Embryonic facial prominence (tissue), 1 donor: ENCODE measurements around the gene TNFAIP6.
A peak's percentile ranks its signal among the peaks of the same experiment; 100 is the strongest.

ENCODE experiments used
- DNase-seq: peaks from one replicate; pipeline ENCODE4 v3.0.0-alpha.2; 2016; ENCODE audit errors: extremely low spot score

TNFAIP6 gene

DNA sequence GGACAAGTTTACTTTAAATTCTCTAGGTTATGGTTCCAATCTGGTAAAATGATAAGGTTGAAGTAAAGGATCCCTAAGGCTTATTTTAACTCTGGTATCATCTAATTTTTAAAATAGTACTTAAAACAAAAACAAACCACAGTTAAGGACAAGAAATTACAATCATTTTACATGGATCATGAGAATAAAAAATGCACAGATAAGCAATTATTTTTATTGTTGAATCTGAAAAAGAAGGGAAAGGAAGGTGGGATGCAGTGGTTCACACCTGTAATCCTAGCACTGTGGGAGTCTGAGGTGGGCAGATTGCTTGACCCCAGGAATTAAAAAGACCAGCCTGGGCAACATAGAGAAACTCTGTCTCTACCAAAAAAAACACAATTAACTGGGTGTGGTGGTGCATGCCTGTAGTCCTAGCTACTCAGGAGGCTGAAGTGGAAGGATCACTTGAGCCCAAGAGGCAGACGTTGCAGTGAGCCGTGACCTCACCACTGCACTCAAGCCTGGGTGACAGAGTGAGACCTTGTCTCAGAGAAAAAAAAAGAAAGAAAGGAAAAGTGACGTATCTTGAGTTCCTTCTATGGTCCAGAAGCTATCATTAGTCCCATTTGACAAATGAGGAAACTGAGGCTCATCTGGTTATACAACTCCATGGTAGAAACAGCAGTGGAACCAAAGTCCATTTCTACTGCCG lies 2.5 kb downstream of the TNFAIP6 start:
- DNase-seq = no peak

DNA sequence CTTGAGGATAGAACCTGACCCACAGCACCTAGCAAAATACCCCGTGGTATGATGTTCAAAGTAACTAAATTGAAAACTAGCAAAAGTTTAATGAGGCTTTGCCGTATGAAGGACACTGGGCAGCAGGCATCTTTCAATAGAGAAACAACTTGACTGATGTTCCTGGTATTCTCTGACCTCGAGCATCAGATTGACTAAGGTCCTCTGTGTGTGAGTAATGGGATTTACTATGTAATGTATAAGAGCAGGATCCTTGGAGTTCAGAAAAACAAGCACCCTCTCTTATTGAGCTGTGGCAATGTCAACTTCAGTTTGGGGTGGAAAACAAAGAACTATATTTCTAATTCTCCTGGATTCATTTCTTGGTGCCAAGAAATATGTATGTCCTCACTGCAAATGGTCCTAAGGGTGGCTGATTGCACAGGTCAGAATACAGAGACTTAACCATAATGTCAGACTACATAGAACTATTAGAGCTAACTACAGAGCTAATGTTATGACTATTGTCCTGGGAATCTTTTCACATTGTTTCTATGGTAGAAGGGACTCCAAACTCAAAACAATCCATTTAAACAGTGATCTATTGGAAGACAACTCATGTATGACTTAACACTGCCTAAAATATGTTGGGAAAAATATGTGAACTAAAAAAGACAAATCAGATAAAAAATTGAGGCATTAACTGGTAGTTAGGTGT lies 4.4 kb downstream of the TNFAIP6 start:
- DNase-seq = no peak

GRCh38 chr2:151363709-151364108 lies 6.3 kb downstream of the TNFAIP6 start:
- no peak for DNase-seq

- no peak for DNase-seq
Measured at GRCh38 chr2:151367571-151367970, 10.2 kb downstream of the TNFAIP6 start.

GRCh38 chr2:151374436-151374835 lies 17.0 kb downstream of the TNFAIP6 start:
- no peak for DNase-seq

DNA sequence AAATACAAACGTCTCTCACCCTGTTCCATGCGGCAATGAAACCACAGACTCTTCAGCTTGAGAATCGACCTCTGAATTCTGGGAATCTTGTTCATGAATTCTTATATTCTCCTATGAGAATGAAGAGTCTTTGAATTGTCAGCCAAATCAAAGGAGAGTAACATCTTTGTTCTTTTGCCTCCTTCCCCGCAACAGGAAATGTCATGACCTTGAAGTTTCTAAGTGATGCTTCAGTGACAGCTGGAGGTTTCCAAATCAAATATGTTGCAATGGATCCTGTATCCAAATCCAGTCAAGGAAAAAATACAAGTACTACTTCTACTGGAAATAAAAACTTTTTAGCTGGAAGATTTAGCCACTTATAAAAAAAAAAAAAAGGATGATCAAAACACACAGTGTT lies 21.8 kb downstream of the TNFAIP6 start:
- no peak for DNase-seq

- no peak for DNase-seq
Measured at GRCh38 chr2:151380580-151381235, 23.3 kb downstream of the TNFAIP6 start.

GRCh38 chr2:151381266-151381665 lies 23.9 kb downstream of the TNFAIP6 start:
- no peak for DNase-seq

DNA sequence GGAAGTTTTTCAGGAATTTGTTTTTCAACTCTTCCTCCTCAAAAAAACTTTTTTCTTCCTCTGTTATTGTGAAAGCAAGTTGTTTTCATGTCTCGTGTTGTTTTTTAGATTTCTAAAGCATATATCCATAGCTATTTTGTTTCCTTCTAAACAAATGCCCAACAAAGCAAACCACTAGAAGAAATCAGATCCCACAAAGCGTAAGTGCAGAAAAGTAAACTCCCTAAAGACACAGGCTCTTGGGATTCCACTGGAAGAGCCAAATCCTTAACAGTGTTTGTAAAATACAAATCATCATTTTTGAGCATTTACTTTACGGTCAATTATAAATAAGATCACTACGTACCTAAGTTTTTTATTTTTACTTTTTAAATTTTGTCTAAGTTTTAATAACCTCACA lies 30.6 kb downstream of the TNFAIP6 start:
- no peak for DNase-seq

DNA sequence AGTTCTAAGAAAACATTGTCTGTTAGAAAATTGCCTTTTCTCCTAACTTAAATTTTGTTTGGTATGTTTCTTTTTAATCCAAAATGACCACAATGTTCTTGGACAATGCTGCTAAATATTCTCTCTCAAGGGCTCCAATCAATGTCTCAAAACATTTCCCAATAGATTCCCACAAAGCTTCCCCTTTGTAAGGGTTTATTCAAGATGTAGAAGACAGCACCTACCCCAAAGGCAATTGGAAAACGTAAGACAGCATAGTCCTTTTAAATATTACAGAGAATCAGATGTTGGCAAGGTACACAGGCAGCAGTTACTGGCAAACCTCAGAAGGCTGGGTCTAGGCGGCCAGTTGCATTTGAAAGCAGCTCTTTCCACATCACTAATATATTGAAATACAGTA lies 34.0 kb downstream of the TNFAIP6 start:
- DNase-seq = no peak

GRCh38 chr2:151394509-151394908 lies 37.1 kb downstream of the TNFAIP6 start:
- no peak for DNase-seq

DNA sequence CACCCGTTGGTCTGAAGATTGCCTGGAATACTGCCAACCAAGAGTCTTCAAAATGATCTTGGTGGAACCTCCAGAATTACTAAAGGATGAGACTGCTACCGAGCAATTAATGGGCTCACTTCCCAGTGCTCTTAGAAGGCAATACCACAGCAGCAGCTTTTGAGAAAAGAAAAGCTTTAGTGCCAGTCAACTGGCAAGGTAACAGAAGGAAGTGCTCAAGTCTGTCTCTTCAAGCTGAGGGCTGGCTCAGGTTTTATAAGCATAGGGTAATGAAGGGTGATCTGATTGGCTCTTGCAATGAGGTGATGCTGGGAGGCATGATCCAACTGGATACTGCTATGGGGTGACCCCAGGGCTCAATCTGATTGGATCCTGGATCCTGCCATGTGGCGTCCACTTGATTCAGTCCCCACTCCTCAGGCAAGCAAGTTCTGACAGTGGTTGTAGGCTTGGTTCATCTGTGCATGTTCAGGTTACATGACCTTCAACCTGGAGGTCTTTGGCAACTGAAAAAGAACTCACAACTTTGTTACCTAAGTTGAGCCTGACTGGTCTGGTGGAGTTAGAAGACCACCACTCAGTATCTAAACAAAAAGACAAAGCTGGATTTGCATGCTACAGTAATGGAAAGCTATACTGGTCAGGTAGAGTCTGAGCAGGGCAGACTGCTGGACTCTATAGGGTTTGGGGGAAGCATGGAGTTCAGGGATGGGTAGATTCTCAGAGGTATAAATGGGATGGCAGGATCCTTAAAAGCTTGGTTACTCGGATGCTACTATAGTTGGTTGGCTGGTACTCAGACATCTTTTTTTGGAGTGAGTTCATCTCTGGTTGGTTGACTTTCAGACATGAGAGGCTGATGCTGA lies 38.4 kb downstream of the TNFAIP6 start:
- DNase-seq = no peak

- DNase-seq = no peak
Measured at GRCh38 chr2:151399981-151400380, 42.6 kb downstream of the TNFAIP6 start.

- DNase-seq = no peak
Measured at GRCh38 chr2:151401149-151401548, 43.8 kb downstream of the TNFAIP6 start.

DNA sequence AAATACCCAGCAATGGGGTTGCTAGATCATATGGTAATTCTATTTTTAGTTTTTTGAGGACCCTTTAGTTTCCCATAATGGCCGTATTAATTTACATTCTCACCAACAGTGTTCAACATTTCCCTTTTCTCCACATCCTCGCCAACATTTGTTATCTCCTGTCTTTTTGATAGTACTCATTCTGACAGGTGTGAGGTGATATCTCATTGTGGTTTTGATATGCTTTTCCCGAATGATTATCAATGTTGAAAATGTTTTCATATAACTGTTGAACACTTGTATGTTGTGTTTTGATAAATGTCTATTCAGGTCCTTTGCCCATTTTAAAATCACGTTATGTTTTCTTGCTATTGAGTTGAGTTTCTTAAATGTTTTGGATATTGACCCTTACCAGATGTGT lies 46.5 kb downstream of the TNFAIP6 start:
- DNase-seq = no peak

- DNase-seq = no peak
Measured at GRCh38 chr2:151405376-151405775, 48.0 kb downstream of the TNFAIP6 start.

DNA sequence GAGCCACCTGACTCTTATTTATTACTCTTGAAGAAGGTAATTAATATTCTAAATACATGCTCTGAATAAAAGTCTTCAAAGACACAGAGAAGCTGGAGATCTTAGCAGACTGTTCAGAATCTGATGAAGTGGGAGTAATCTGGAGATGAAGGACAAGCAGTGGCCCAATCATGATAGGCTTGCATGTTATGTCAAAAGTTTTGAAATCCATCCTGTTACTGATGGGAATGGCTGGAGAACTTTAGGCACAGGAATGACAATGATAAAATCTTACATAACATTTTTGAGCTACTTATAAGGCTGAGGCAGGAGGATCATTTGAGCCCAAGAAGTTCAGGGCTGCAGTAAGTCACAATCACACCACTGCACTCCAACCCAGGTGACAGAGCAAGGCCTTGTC lies 49.9 kb downstream of the TNFAIP6 start:
- no peak for DNase-seq

DNA sequence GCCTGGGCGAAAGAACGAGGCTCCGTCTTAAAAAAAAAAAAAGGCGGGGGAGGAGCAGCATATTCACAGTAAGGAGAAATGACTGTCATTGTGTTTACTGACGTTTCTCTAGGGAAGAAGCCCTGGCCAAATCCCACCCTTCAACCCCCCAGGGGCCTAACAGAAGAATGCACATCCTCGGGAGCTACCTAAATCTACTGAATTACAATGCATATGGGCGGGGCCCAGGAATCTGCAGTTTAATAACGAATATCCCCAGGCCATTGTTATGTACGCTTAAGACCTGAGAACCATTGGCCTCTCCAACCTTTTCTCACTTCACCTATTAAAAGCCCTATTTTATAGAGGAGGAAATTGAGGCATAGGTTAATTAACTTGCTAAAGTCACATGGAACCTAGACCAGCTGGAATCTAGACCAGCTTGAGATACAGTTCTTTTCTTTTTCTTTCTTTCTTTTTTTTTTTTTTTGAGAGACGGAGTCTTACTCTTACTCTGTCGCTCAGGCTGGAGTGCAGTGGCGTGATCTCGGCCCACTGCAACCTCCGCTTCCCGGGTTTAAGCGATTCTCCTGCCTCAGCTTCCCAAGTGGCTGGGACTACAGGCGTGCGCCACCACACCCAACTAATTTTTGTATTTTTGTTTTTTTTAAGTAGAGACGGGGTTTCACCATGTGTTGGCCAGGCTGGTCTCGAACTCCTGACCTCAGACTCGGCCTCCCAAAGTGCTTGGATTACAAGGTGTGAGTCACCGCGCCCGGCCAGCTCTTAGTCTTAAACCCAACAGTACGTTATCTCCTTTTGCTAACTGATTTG lies 51.6 kb downstream of the TNFAIP6 start:
- no peak for DNase-seq

- DNase-seq = peak; percentile 93
Measured at GRCh38 chr2:151409601-151410484, 52.5 kb downstream of the TNFAIP6 start, which contains the start of gene RIF1. RIF1 (plus strand) TSS chr2:151409902; CDS start chr2:151410424, 522 bp downstream.

GRCh38 chr2:151410485-151410834 lies 53.1 kb downstream of the TNFAIP6 start:
- no peak for DNase-seq
